HepG2 (cell line): Measurements from ENCODE around the gene TMEM255B. TPM values are rescaled to one million over a fixed set of nuclear protein-coding genes. Genes with fewer than 3 reads are reported as not detected.

ENCODE experiments used
- ATAC-seq: fragments of 200-7000 bp; cut with Tn5 transposase; 3 replicates; pipeline ENCODE4 v1.9.1; 2020; ENCODE audit warnings: mild to moderate bottlenecking, moderate library complexity
- BruUV-seq: library from RNA; stranded (reverse); fragments of 400-500 nt; replicated peaks from 2 replicates; lab custom pipeline; 2021; lab: Mats Ljungman, UMichigan
- CTCF ChIA-PET: fragments of 300-600 bp; formaldehyde crosslinking; extraction: SDS; loops from one replicate; lab custom pipeline; 2021; ENCODE audit warnings: low total read pairs, inconsistent platforms, low intra/inter-chr PET ratio; lab: Yijun Ruan, JAX
- POLR2A ChIA-PET: fragments of 350-600 bp; sonication (Branson Sonifier 250); formaldehyde crosslinking; loops from one replicate; lab custom pipeline; 2020; ENCODE audit warnings: antibody characterized with exemption, inconsistent platforms; lab: Yijun Ruan, JAX
- DNase-seq: peaks from one replicate; pipeline ENCODE4 v3.0.0-alpha.2; 2015; ENCODE audit warnings: low spot score
- FAIRE-seq: peaks from 3 replicates; lab custom pipeline; 2011; peaks lifted over from hg19 to GRCh38; lab: Jason Lieb, UNC
- H2AFZ ChIP-seq: one replicate; pipeline ENCODE4 v1.6.1; 2011; ENCODE audit warnings: low read length, inconsistent platforms
- H3K27ac ChIP-seq: fragments of 300-600 bp; 3 replicates; pipeline ENCODE4 v1.8.0; 2011; ENCODE audit warnings: mixed run types, mild to moderate bottlenecking, mixed read lengths, low read length, inconsistent platforms; ENCODE audit not compliant: insufficient read depth; ENCODE audit errors: extremely low read length
- H3K27me3 ChIP-seq, 2 experiments: fragments of 200-600 bp in 1 of 2; 2 replicates in 1 of 2; 3 replicates in 1 of 2; pipeline versions ENCODE4 v1.6.0 to v1.8.0; 2011; ENCODE audit warnings: low read length in 2 of 2, mild to moderate bottlenecking in 2 of 2, moderate library complexity in 2 of 2, inconsistent platforms in 1 of 2; ENCODE audit not compliant: insufficient read depth in 2 of 2, control insufficient read depth in 1 of 2
- H3K36me3 ChIP-seq, 2 experiments: fragments of 200-600 bp in 1 of 2; replicated peaks in 1 of 2; 2 replicates in 1 of 2; 3 replicates in 1 of 2; pipeline versions ENCODE4 v1.5.1 to v1.8.0; 2011; ENCODE audit warnings: low read length in 2 of 2, inconsistent platforms in 1 of 2; ENCODE audit not compliant: insufficient read depth in 2 of 2, control insufficient read depth in 1 of 2
- H3K4me1 ChIP-seq: 2 replicates; pipeline ENCODE4 v1.5.1; 2012; ENCODE audit warnings: low read length, inconsistent platforms; ENCODE audit not compliant: insufficient read depth
- H3K4me2 ChIP-seq: 2 replicates; pipeline ENCODE4 v1.6.0; 2011; ENCODE audit warnings: low read depth, low read length, inconsistent platforms
- H3K4me3 ChIP-seq, 3 experiments: fragments of 200-600 bp in 1 of 3; sonication (generic), shearing (Covaris generic) in 1 of 3; replicated peaks in 1 of 3; 2 replicates each; pipeline ENCODE4 v1.5.1; 2011 to 2016; ENCODE audit warnings: low read length in 3 of 3, inconsistent platforms in 2 of 3, low read depth in 2 of 3, mild to moderate bottlenecking in 2 of 3, control low read depth in 1 of 3, mixed read lengths in 1 of 3; ENCODE audit not compliant: insufficient read depth in 1 of 3
- H3K79me2 ChIP-seq: one replicate; pipeline ENCODE4 v1.6.1; 2011; ENCODE audit warnings: low read length, inconsistent platforms; ENCODE audit not compliant: insufficient read depth
- H3K9ac ChIP-seq: 2 replicates; pipeline ENCODE4 v1.6.0; 2011; ENCODE audit warnings: mild to moderate bottlenecking, low read depth, low read length, inconsistent platforms; ENCODE audit not compliant: insufficient read depth
- H3K9me3 ChIP-seq: 2 replicates; pipeline ENCODE4 v1.5.1; 2012; ENCODE audit warnings: mild to moderate bottlenecking, low read length
- H4K20me1 ChIP-seq: 2 replicates; pipeline ENCODE4 v1.6.0; 2011; ENCODE audit warnings: inconsistent platforms, mild to moderate bottlenecking, low read length, moderate library complexity; ENCODE audit not compliant: insufficient read depth
- BRCA1 ChIP-seq: sonication (generic); formaldehyde crosslinking; IDR thresholded peaks from 2 replicates; pipeline ENCODE4 v1.4.0; 2020; ENCODE audit warnings: missing genetic modification reagents
- FIP1L1 ChIP-seq: fragments of 200-400 bp; formaldehyde crosslinking; IDR thresholded peaks from 2 replicates; pipeline ENCODE4 v1.6.1; 2018; ENCODE audit warnings: low read depth, mild to moderate bottlenecking, low read length, moderate library complexity, borderline replicate concordance; ENCODE audit not compliant: insufficient read depth
- FOXA1 ChIP-seq, 2 experiments: fragments of 450-650 bp in 1 of 2; sonication (generic) in 1 of 2; formaldehyde crosslinking in 1 of 2; IDR thresholded peaks; 2 replicates each; pipeline versions ENCODE4 v1.4.0 to v1.6.1; 2016 to 2020; ENCODE audit warnings: missing genetic modification reagents in 1 of 2
- HNRNPH1 ChIP-seq: fragments of 200-400 bp; formaldehyde crosslinking; optimal IDR thresholded peaks from 2 replicates; pipeline ENCODE3; 2017; ENCODE audit warnings: mild to moderate bottlenecking, low read depth, low read length
- HOXA7 ChIP-seq: sonication (generic); formaldehyde crosslinking; IDR thresholded peaks from 2 replicates; pipeline ENCODE4 v1.8.1; 2022; ENCODE audit warnings: mild to moderate bottlenecking, missing genetic modification reagents, moderate library complexity
- PCBP2 ChIP-seq: fragments of 200-400 bp; formaldehyde crosslinking; optimal IDR thresholded peaks from 2 replicates; pipeline ENCODE3; 2018; ENCODE audit warnings: low read length, low read depth; ENCODE audit not compliant: poor library complexity, severe bottlenecking
- SUZ12 ChIP-seq: fragments of 150-350 bp; IDR thresholded peaks from 2 replicates; pipeline ENCODE4 v1.6.1; 2014; ENCODE audit warnings: low read depth, low read length
- XRCC5 ChIP-seq: fragments of 200-400 bp; formaldehyde crosslinking; optimal IDR thresholded peaks from 2 replicates; pipeline ENCODE3; 2017; ENCODE audit warnings: mild to moderate bottlenecking, low read length
- YY1 ChIP-seq: IDR thresholded peaks from 2 replicates; pipeline ENCODE4 v1.6.1; 2011; ENCODE audit warnings: low read length, low read depth, moderate library complexity, mild to moderate bottlenecking; ENCODE audit not compliant: insufficient read depth, insufficient replicate concordance
- ZC3H13 ChIP-seq: sonication (generic); formaldehyde crosslinking; IDR thresholded peaks from 2 replicates; pipeline ENCODE4 v1.8.1; 2023; ENCODE audit warnings: mild to moderate bottlenecking, missing genetic modification reagents, moderate library complexity
- ZNF274 ChIP-seq: sonication (generic); formaldehyde crosslinking; IDR thresholded peaks from 2 replicates; pipeline ENCODE4 v1.5.1; 2020; ENCODE audit warnings: mild to moderate bottlenecking, missing genetic modification reagents
- ZNF501 ChIP-seq: sonication (generic); formaldehyde crosslinking; IDR thresholded peaks from 2 replicates; pipeline ENCODE4 v1.5.1; 2020; ENCODE audit warnings: mild to moderate bottlenecking, moderate library complexity, missing genetic modification reagents
- WGBS: methylation state at CpG from one replicate; pipeline ENCODE4 v1.1.6; 2017; ENCODE audit warnings: low lambda C conversion rate; 5-methylcytosine and 5-hydroxymethylcytosine counted together
- in situ Hi-C: cut with HindIII; loops from 2 replicates; pipeline ENCODE4 v1.10.0; 2017; ENCODE audit warnings: low pct_unique_long_range_greater_than_20kb; ENCODE audit not compliant: extremely low pct_ligation_motif_present
- intact Hi-C: fragments of 100-400 bp; cut with micrococcal nuclease; formaldehyde crosslinking; loops from one replicate; pipeline ENCODE4 v1.10.0; 2022; ENCODE audit not compliant: unreplicated experiment
- polyA plus RNA-seq, 8 experiments: library from polyadenylated mRNA; depleted of rRNA in 3 of 8; stranded (reverse) in 7 of 8; unstranded in 1 of 8; fragments of >200 nt; fragmentation: Illumina TruSeq in 4 of 8; extraction: Trizol in 4 of 8; gene quantifications; 2 replicates each; pipeline versions ENCODE4 v1.2.1 to v1.2.3, GENCODE V29; 2011 to 2016; ENCODE audit warnings: low read depth in 4 of 8, missing spikeins in 1 of 8, mixed read lengths in 1 of 8; ENCODE audit not compliant: insufficient read depth in 1 of 8
- total RNA-seq, 5 experiments: library from RNA; depleted of rRNA; stranded (reverse); fragments of >200 nt; fragmentation: Illumina TruSeq; extraction: Trizol; gene quantifications; 2 replicates each; pipeline ENCODE4 v1.2.3, GENCODE V29; 2016; ENCODE audit warnings: low read depth in 1 of 5
- TF ChIP-seq, protein P1 (sequence below), 2 experiments: sonication (generic) in 1 of 2; formaldehyde crosslinking in 1 of 2; IDR thresholded peaks; 2 replicates each; pipeline versions ENCODE4 v1.4.0 to v1.6.1; 2016 to 2020; ENCODE audit warnings: borderline replicate concordance in 1 of 2, low read depth in 1 of 2, mild to moderate bottlenecking in 1 of 2, missing genetic modification reagents in 1 of 2
- TF ChIP-seq, protein P2 (sequence below): sonication (generic); formaldehyde crosslinking; IDR thresholded peaks from 2 replicates; pipeline ENCODE4 v1.4.0; 2020; ENCODE audit warnings: mild to moderate bottlenecking, low read depth, missing genetic modification reagents
- TF ChIP-seq, protein P3 (sequence below): sonication (generic); formaldehyde crosslinking; IDR thresholded peaks from 2 replicates; pipeline ENCODE4 v1.4.0; 2020; ENCODE audit warnings: mild to moderate bottlenecking, missing genetic modification reagents

TMEM255B gene
- total and polyA plus RNA-seq, 2 of the 13 experiments (the other 11 are each of a cell fraction or from before 2014, with no cell fraction given), result not detected

DNA sequence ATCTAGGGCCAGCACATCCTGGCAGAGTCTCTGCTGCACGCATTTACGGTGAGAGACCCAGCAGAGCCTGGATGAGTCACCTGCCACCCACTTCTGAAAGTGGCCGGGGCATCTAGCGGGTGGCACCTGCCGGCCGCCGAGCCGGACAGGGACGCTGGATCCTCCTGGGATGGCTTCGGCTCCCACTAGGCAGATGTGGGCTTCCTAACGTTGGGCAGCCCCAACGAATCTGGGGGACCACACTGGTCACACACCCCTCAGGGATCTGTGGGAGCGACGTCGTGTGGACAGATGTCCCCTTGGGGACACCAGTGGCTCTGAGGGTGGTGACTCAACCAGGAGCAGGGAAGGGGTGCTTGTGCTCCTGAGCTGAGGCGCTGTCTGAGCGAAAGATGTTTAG is 32.2 kb downstream of the TMEM255B start:
- H2AFZ ChIP-seq, result no peak overlapping the region

DNA sequence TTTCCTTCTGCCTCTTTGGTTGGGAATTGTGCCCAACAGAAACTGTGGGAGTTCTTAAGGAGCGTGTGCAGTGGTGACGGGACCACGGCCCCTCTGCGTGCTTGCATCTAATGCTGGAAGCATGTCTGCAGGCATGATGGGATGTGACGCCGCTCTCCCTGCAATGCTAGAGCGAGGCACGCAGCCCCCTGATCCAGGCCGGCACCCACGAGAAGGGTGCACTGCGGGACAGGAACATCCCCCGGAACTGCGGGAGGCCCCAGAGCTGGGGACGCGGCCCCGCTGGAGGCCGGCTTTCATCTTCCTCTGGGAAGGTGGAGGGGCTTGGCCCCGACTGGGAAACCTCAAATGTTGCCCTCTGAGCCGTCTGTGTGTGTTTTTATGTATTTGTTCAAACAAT is 32.7 kb downstream of the TMEM255B start:
- H3K4me1 ChIP-seq, result peaks cover 7% of the 10 kb centered on the region; the same call in 1 of the 2 replicates
- no peak overlapping the region for H2AFZ ChIP-seq
- FAIRE-seq (no peak), ATAC-seq (no peak), DNase-seq (no peak)
- no peak overlapping the region for H3K4me2 ChIP-seq
- intact Hi-C loops (no loop called here), in situ Hi-C loops (no loop called here)
- H4K20me1 ChIP-seq, result no peaks in the 10 kb centered on the region
- WGBS, result 59% methylated on average over 19 of the region's 19 CpGs
- no peaks in the 10 kb centered on the region for H3K79me2 ChIP-seq
- H3K36me3 ChIP-seq, result no peaks in the 10 kb centered on the region
- ChIA-PET CTCF (no interaction called here), POLR2A (no interaction called here)
- H3K9me3 ChIP-seq, result no peaks in the 10 kb centered on the region
- BruUV-seq, result no TSS peak
- TF ChIP-seq PCBP2 (no peak), SUZ12 (no peak), BRCA1 (CRISPR knock-in tag) (no peak), ZC3H13 (CRISPR knock-in tag) (no peak), FIP1L1 (no peak)
- TF ChIP-seq, protein P1, sequence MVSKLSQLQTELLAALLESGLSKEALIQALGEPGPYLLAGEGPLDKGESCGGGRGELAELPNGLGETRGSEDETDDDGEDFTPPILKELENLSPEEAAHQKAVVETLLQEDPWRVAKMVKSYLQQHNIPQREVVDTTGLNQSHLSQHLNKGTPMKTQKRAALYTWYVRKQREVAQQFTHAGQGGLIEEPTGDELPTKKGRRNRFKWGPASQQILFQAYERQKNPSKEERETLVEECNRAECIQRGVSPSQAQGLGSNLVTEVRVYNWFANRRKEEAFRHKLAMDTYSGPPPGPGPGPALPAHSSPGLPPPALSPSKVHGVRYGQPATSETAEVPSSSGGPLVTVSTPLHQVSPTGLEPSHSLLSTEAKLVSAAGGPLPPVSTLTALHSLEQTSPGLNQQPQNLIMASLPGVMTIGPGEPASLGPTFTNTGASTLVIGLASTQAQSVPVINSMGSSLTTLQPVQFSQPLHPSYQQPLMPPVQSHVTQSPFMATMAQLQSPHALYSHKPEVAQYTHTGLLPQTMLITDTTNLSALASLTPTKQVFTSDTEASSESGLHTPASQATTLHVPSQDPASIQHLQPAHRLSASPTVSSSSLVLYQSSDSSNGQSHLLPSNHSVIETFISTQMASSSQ (IDR thresholded peaks at IDR 0.05; ENCODE audit: low read depth), result no peak
- TF ChIP-seq, protein P1 (CRISPR knock-in tag; IDR thresholded peaks at IDR 0.05; ENCODE audit: borderline replicate concordance), result no peak
- TF ChIP-seq, protein P2, sequence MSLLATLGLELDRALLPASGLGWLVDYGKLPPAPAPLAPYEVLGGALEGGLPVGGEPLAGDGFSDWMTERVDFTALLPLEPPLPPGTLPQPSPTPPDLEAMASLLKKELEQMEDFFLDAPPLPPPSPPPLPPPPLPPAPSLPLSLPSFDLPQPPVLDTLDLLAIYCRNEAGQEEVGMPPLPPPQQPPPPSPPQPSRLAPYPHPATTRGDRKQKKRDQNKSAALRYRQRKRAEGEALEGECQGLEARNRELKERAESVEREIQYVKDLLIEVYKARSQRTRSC (CRISPR knock-in tag), result no peak
- TF ChIP-seq, protein P3, sequence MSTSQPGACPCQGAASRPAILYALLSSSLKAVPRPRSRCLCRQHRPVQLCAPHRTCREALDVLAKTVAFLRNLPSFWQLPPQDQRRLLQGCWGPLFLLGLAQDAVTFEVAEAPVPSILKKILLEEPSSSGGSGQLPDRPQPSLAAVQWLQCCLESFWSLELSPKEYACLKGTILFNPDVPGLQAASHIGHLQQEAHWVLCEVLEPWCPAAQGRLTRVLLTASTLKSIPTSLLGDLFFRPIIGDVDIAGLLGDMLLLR (CRISPR knock-in tag), result no peak
- H3K4me3 ChIP-seq, result no peak overlapping the region
- no peak overlapping the region for H3K9ac ChIP-seq
- peaks cover 1 to 43% of the 10 kb centered on the region in 2 experiments; a peak in 2 of 5 replicates for H3K27me3 ChIP-seq
- H3K27ac ChIP-seq, result no peak overlapping the region

More for the DNA sequence above, 32.2 kb downstream of the TMEM255B start:
- Histone ChIP-seq H3K9me3 (no peaks in the 10 kb centered on the region), H3K27ac (no peak overlapping the region), H3K27me3 (peaks cover 1 to 42% of the 10 kb centered on the region in 2 experiments; a peak in 2 of 5 replicates), H3K4me3 (no peak overlapping the region), H3K4me2 (no peak overlapping the region), H3K36me3 (no peaks in the 10 kb centered on the region), H4K20me1 (no peaks in the 10 kb centered on the region), H3K4me1 (peaks cover 7% of the 10 kb centered on the region; the same call in 1 of the 2 replicates), H3K9ac (no peak overlapping the region), H3K79me2 (no peaks in the 10 kb centered on the region)
- 60% methylated on average over 9 of the region's 17 CpGs for WGBS
- POLR2A ChIA-PET, result no interaction called here
- BruUV-seq, result no TSS peak
- intact Hi-C loops (no loop called here), in situ Hi-C loops (no loop called here)
- DNase-seq (no peak), FAIRE-seq (no peak), ATAC-seq (no peak)
- CTCF ChIA-PET, result no interaction called here
- TF ChIP-seq HNRNPH1 (no peak), YY1 (no peak), ZNF274 (CRISPR knock-in tag) (no peak), HOXA7 (no peak), ZNF501 (CRISPR knock-in tag) (no peak), FOXA1 (IDR thresholded peaks at IDR 0.05) (no peak), FOXA1 (CRISPR knock-in tag; IDR thresholded peaks at IDR 0.05) (no peak), XRCC5 (no peak)
